Medulla oblongata (tissue), 1 donor: ENCODE measurements around the gene NARS2.

Source experiments
- DNase-seq: peaks from one replicate; pipeline ENCODE4 v3.0.0-alpha.2; 2015; ENCODE audit errors: extremely low spot score

The NARS2 gene

GRCh38 chr11:78415338-78415737, 159.3 kb downstream of the NARS2 start:
- no peak for DNase-seq

- no peak for DNase-seq
Observed at GRCh38 chr11:78414321-78415051, 160.2 kb downstream of the NARS2 start.

- no peak for DNase-seq
Observed at GRCh38 chr11:78408619-78409018, 166.0 kb downstream of the NARS2 start.

- no peak for DNase-seq
Observed at GRCh38 chr11:78406568-78407196, 168.0 kb downstream of the NARS2 start.

GRCh38 chr11:78405805-78406204, 168.9 kb downstream of the NARS2 start:
- DNase-seq = no peak

GRCh38 chr11:78403781-78404180, 170.9 kb downstream of the NARS2 start:
- DNase-seq = no peak

GRCh38 chr11:78402847-78403246, 171.8 kb downstream of the NARS2 start:
- DNase-seq = no peak

GRCh38 chr11:78400702-78401101, 174.0 kb downstream of the NARS2 start:
- no peak for DNase-seq

- no peak for DNase-seq
Observed at GRCh38 chr11:78400116-78400515, 174.5 kb downstream of the NARS2 start.

GRCh38 chr11:78399136-78399535, 175.5 kb downstream of the NARS2 start:
- DNase-seq = no peak

- DNase-seq = no peak
Observed at GRCh38 chr11:78398715-78399114, 175.9 kb downstream of the NARS2 start.

- DNase-seq = no peak
Observed at GRCh38 chr11:78397398-78397797, 177.3 kb downstream of the NARS2 start.

- no peak for DNase-seq
Observed at GRCh38 chr11:78395597-78395996, 179.1 kb downstream of the NARS2 start.

- no peak for DNase-seq
Observed at GRCh38 chr11:78392854-78393253, 181.8 kb downstream of the NARS2 start.

- DNase-seq = no peak
Observed at GRCh38 chr11:78391424-78391823, 183.2 kb downstream of the NARS2 start.

GRCh38 chr11:78390809-78391208, 183.9 kb downstream of the NARS2 start:
- DNase-seq = no peak

- no peak for DNase-seq
Observed at GRCh38 chr11:78386215-78386941, 188.3 kb downstream of the NARS2 start.
